SK-N-SH treated with all-trans-retinoic acid at 6 μM for 48 hours (cell line): ENCODE data around the gene SNAPC2.

ENCODE experiments used
- ATAC-seq: fragments of 200-7000 bp; cut with Tn5 transposase; 3 replicates; pipeline ENCODE4 v1.9.1; 2020; ENCODE audit warnings: mild to moderate bottlenecking, moderate library complexity
- BACH2 ChIP-seq: fragments of 250-450 bp; sonication (Bioruptor Pico); IDR thresholded peaks from 2 replicates; pipeline ENCODE4 v1.9.0; 2021; ENCODE audit warnings: mild to moderate bottlenecking, borderline replicate concordance
- CREB5 ChIP-seq: fragments of 250-450 bp; sonication (Bioruptor Pico); IDR thresholded peaks from 2 replicates; pipeline ENCODE4 v1.5.1; 2020; ENCODE audit warnings: low read depth, mild to moderate bottlenecking, moderate library complexity
- CSDC2 ChIP-seq: fragments of 250-450 bp; sonication (Bioruptor Pico); IDR thresholded peaks from 2 replicates; pipeline ENCODE4 v1.5.0; 2020; ENCODE audit warnings: mild to moderate bottlenecking, moderate library complexity
- CSRNP3 ChIP-seq: fragments of 250-450 bp; sonication (Bioruptor Pico); IDR thresholded peaks from 2 replicates; pipeline ENCODE4 v1.5.1; 2021; ENCODE audit warnings: mild to moderate bottlenecking, moderate library complexity
- GLIS3 ChIP-seq: fragments of 250-450 bp; sonication (Bioruptor Pico); IDR thresholded peaks from 2 replicates; pipeline ENCODE4 v1.5.0; 2020; ENCODE audit warnings: mild to moderate bottlenecking, moderate library complexity
- ISL1 ChIP-seq: fragments of 250-450 bp; sonication (Bioruptor Pico); IDR thresholded peaks from 2 replicates; pipeline ENCODE4 v2.1.2; 2022; ENCODE audit warnings: mild to moderate bottlenecking, moderate library complexity
- OSR1 ChIP-seq: fragments of 250-450 bp; sonication (Bioruptor Pico); IDR thresholded peaks from 2 replicates; pipeline ENCODE4 v1.8.0; 2022; ENCODE audit warnings: moderate library complexity, mild to moderate bottlenecking, inconsistent platforms
- PPARA ChIP-seq: fragments of 250-450 bp; sonication (Bioruptor Pico); IDR thresholded peaks from 2 replicates; pipeline ENCODE4 v1.5.0; 2020; ENCODE audit warnings: mild to moderate bottlenecking, borderline replicate concordance
- RARB ChIP-seq: fragments of 250-450 bp; sonication (Bioruptor Pico); IDR thresholded peaks from 2 replicates; pipeline ENCODE4 v1.8.0; 2021; ENCODE audit warnings: mild to moderate bottlenecking, moderate library complexity
- SNAI2 ChIP-seq: fragments of 250-450 bp; sonication (Bioruptor Pico); IDR thresholded peaks from 2 replicates; pipeline ENCODE4 v1.5.0; 2020; ENCODE audit warnings: mild to moderate bottlenecking, moderate library complexity
- TCF4 ChIP-seq: fragments of 250-450 bp; sonication (Bioruptor Pico); IDR thresholded peaks from 2 replicates; pipeline ENCODE4 v1.8.0; 2021; ENCODE audit warnings: mild to moderate bottlenecking, moderate library complexity, borderline replicate concordance
- TOX ChIP-seq: fragments of 250-450 bp; sonication (Bioruptor Pico); IDR thresholded peaks from 2 replicates; pipeline ENCODE4 v1.8.0; 2021; ENCODE audit warnings: mild to moderate bottlenecking, moderate library complexity, borderline replicate concordance
- ZC3H10 ChIP-seq: fragments of 250-450 bp; sonication (Bioruptor Pico); IDR thresholded peaks from 2 replicates; pipeline ENCODE4 v1.5.1; 2021; ENCODE audit warnings: mild to moderate bottlenecking, moderate library complexity
- ZFP30 ChIP-seq: fragments of 450-650 bp; formaldehyde crosslinking; IDR thresholded peaks from 2 replicates; pipeline ENCODE4 v1.5.0; 2022; ENCODE audit warnings: mild to moderate bottlenecking, moderate library complexity
- ZNF565 ChIP-seq: fragments of 450-650 bp; formaldehyde crosslinking; conservative IDR thresholded peaks from 2 replicates; pipeline ENCODE4 v1.5.0; 2020; ENCODE audit warnings: low read depth, mild to moderate bottlenecking, moderate library complexity
- ZNF70 ChIP-seq: fragments of 450-650 bp; formaldehyde crosslinking; IDR thresholded peaks from 2 replicates; pipeline ENCODE4 v1.5.0; 2020; ENCODE audit warnings: mild to moderate bottlenecking, moderate library complexity
- TF ChIP-seq, protein P1 (sequence below): fragments of 250-450 bp; sonication (Bioruptor Pico); IDR thresholded peaks from 2 replicates; pipeline ENCODE4 v1.5.0; 2020; ENCODE audit warnings: mild to moderate bottlenecking, moderate library complexity
- TF ChIP-seq, protein P2 (sequence below): fragments of 250-450 bp; sonication (Bioruptor Pico); IDR thresholded peaks from 2 replicates; pipeline ENCODE4 v1.8.0; 2021; ENCODE audit warnings: low read depth, mild to moderate bottlenecking, moderate library complexity, borderline replicate concordance

SNAPC2 gene

DNA sequence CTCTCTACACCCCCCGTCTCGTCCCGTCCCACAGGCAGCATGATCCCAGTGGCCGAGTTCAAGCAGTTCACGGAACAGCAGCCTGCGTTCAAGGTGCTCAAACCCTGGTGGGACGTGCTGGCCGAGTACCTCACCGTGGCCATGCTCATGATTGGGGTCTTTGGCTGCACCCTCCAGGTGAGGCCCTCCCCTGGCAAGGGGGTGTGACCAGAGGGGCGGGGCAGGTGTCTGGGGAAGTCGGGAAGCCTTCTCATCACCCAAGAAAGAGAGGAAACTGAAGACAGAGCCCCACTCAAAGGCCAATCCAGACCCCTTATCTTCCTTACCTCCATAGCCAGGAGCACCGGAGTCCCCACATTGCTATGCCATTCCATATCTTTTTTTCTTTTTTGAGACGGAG, 24.6 kb upstream of the SNAPC2 start (continued):
- TF ChIP-seq, protein P1, sequence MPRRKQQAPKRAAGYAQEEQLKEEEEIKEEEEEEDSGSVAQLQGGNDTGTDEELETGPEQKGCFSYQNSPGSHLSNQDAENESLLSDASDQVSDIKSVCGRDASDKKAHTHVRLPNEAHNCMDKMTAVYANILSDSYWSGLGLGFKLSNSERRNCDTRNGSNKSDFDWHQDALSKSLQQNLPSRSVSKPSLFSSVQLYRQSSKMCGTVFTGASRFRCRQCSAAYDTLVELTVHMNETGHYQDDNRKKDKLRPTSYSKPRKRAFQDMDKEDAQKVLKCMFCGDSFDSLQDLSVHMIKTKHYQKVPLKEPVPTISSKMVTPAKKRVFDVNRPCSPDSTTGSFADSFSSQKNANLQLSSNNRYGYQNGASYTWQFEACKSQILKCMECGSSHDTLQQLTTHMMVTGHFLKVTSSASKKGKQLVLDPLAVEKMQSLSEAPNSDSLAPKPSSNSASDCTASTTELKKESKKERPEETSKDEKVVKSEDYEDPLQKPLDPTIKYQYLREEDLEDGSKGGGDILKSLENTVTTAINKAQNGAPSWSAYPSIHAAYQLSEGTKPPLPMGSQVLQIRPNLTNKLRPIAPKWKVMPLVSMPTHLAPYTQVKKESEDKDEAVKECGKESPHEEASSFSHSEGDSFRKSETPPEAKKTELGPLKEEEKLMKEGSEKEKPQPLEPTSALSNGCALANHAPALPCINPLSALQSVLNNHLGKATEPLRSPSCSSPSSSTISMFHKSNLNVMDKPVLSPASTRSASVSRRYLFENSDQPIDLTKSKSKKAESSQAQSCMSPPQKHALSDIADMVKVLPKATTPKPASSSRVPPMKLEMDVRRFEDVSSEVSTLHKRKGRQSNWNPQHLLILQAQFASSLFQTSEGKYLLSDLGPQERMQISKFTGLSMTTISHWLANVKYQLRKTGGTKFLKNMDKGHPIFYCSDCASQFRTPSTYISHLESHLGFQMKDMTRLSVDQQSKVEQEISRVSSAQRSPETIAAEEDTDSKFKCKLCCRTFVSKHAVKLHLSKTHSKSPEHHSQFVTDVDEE (CRISPR knock-in tag) = no peak
- TF ChIP-seq OSR1 (CRISPR knock-in tag) (no peak), TCF4 (CRISPR knock-in tag) (no peak), ISL1 (CRISPR knock-in tag) (no peak), ZC3H10 (CRISPR knock-in tag) (no peak)

- ATAC-seq = no peak
- TF ChIP-seq CSDC2 (CRISPR knock-in tag) (no peak), ZFP30 (no peak), GLIS3 (CRISPR knock-in tag) (no peak), RARB (CRISPR knock-in tag) (no peak), CSRNP3 (CRISPR knock-in tag) (no peak), SNAI2 (no peak), BACH2 (CRISPR knock-in tag) (no peak)
- TF ChIP-seq, protein P2, sequence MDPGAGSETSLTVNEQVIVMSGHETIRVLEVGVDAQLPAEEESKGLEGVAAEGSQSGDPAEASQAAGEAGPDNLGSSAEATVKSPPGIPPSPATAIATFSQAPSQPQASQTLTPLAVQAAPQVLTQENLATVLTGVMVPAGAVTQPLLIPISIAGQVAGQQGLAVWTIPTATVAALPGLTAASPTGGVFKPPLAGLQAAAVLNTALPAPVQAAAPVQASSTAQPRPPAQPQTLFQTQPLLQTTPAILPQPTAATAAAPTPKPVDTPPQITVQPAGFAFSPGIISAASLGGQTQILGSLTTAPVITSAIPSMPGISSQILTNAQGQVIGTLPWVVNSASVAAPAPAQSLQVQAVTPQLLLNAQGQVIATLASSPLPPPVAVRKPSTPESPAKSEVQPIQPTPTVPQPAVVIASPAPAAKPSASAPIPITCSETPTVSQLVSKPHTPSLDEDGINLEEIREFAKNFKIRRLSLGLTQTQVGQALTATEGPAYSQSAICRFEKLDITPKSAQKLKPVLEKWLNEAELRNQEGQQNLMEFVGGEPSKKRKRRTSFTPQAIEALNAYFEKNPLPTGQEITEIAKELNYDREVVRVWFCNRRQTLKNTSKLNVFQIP (CRISPR knock-in tag) = no peak
These were observed 22.8 kb upstream of the SNAPC2 start for GRCh38 chr19:7897292-7897691.

DNA sequence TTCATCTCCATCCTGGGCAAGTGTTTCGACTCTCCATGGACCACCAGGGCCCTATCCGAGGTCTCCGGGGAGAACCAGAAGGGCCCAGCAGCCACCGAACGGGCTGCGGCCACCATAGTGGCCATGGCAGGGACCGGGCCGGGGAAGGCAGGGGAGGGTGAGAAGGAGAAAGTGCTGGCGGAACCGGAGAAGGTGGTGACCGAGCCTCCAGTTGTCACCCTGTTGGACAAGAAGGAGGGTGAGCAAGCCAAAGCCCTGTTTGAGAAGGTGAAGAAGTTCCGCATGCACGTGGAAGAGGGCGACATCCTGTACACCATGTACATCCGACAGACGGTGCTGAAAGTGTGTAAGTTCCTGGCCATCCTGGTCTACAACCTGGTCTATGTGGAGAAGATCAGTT, 21.2 kb upstream of the SNAPC2 start:
- no peak for ATAC-seq
- TF ChIP-seq GLIS3 (CRISPR knock-in tag) (no peak), CSRNP3 (CRISPR knock-in tag) (no peak), CREB5 (CRISPR knock-in tag) (no peak), ZNF70 (CRISPR knock-in tag) (no peak), CSDC2 (CRISPR knock-in tag) (no peak), TOX (CRISPR knock-in tag) (no peak), PPARA (CRISPR knock-in tag) (no peak), ZNF565 (CRISPR knock-in tag) (no peak), SNAI2 (no peak)
- TF ChIP-seq, protein P1 (CRISPR knock-in tag) = no peak
